Measurements from ENCODE around the gene B4GALNT3.

B4GALNT3 gene

GRCh38 chr12:592024-592505 lies 132.3 kb downstream of the B4GALNT3 start:
- no peak for DNase-seq (ENCODE audit: low read depth, low spot score)

- no peak for DNase-seq (ENCODE audit: low read depth, low spot score)
Measured at GRCh38 chr12:593396-594270, 133.9 kb downstream of the B4GALNT3 start.

GRCh38 chr12:597926-598568 lies 138.3 kb downstream of the B4GALNT3 start:
- no peak for DNase-seq (ENCODE audit: low read depth, low spot score)

- DNase-seq (ENCODE audit: low read depth, low spot score), result no peak
Measured at GRCh38 chr12:599756-600155, 140.0 kb downstream of the B4GALNT3 start.

GRCh38 chr12:601976-602699 lies 142.4 kb downstream of the B4GALNT3 start:
- no peak for DNase-seq (ENCODE audit: low read depth, low spot score)

- DNase-seq (ENCODE audit: low read depth, low spot score), result no peak
Measured at GRCh38 chr12:602700-603068, 142.9 kb downstream of the B4GALNT3 start.

GRCh38 chr12:604956-605355 lies 145.2 kb downstream of the B4GALNT3 start:
- no peak for DNase-seq (ENCODE audit: low read depth, low spot score)

GRCh38 chr12:607541-608001 lies 147.8 kb downstream of the B4GALNT3 start:
- DNase-seq (ENCODE audit: low read depth, low spot score), result no peak

- DNase-seq (ENCODE audit: low read depth, low spot score), result no peak
Measured at GRCh38 chr12:608413-608812, 148.7 kb downstream of the B4GALNT3 start.

GRCh38 chr12:608921-609320 lies 149.2 kb downstream of the B4GALNT3 start:
- no peak for DNase-seq (ENCODE audit: low read depth, low spot score)

GRCh38 chr12:611721-612120 lies 152.0 kb downstream of the B4GALNT3 start:
- no peak for DNase-seq (ENCODE audit: low read depth, low spot score)

GRCh38 chr12:612293-612692 lies 152.6 kb downstream of the B4GALNT3 start:
- DNase-seq (ENCODE audit: low read depth, low spot score), result no peak

- no peak for DNase-seq (ENCODE audit: low read depth, low spot score)
Measured at GRCh38 chr12:612886-613285, 153.1 kb downstream of the B4GALNT3 start.

All from brain pericyte (primary cell).